HEK293 (cell line): ENCODE measurements around the gene PRDM15.

Experiments
- CTCF ChIA-PET: fragments of 350-600 bp; formaldehyde crosslinking; extraction: SDS; loops from one replicate; lab custom pipeline; 2021; ENCODE audit warnings: antibody characterized with exemption; lab: Yijun Ruan, JAX
- POLR2A ChIA-PET: fragments of 300-600 bp; formaldehyde crosslinking; extraction: SDS; loops from one replicate; lab custom pipeline; 2020; ENCODE audit warnings: antibody characterized with exemption, inconsistent platforms; lab: Yijun Ruan, JAX
- H3K27ac ChIP-seq: fragments of 200-500 bp; sonication (Bioruptor generic); 2 replicates; pipeline ENCODE4 v1.5.1; 2014; ENCODE audit warnings: low read depth, low read length, control low read depth, inconsistent platforms; ENCODE audit errors: extremely low read depth
- H3K36me3 ChIP-seq, 2 experiments: fragments of 200-500 bp in 1 of 2; sonication (Bioruptor generic) in 1 of 2; 1 replicate in 1 of 2; 2 replicates in 1 of 2; pipeline ENCODE4 v1.5.1; 2014 to 2017; ENCODE audit warnings: inconsistent platforms in 2 of 2, low read length in 2 of 2; ENCODE audit not compliant: control insufficient read depth in 2 of 2, insufficient read depth in 1 of 2
- H3K4me1 ChIP-seq: fragments of 200-500 bp; sonication (Bioruptor generic); 2 replicates; pipeline ENCODE4 v1.5.1; 2014; ENCODE audit warnings: mild to moderate bottlenecking, low read length, inconsistent platforms; ENCODE audit not compliant: control insufficient read depth, insufficient read depth
- H3K4me3 ChIP-seq: 2 replicates; pipeline ENCODE4 v1.5.1; 2011; ENCODE audit warnings: low read depth, mild to moderate bottlenecking, control low read depth, low read length, moderate library complexity
- H3K9me3 ChIP-seq: fragments of 200-500 bp; sonication (Bioruptor generic); 2 replicates; pipeline ENCODE4 v1.5.1; 2014; ENCODE audit warnings: low read depth, low read length, inconsistent platforms; ENCODE audit not compliant: control insufficient read depth, insufficient read depth
- EGR2 ChIP-seq: fragments of 450-650 bp; formaldehyde crosslinking; IDR thresholded peaks from 2 replicates; pipeline ENCODE4 v1.5.1; 2016; ENCODE audit warnings: low read depth, missing biosample characterization, missing genetic modification characterization
- GLI4 ChIP-seq: fragments of 450-650 bp; formaldehyde crosslinking; IDR thresholded peaks from 2 replicates; pipeline ENCODE4 v1.5.1; 2016; ENCODE audit warnings: missing biosample characterization, missing genetic modification characterization
- HOXA7 ChIP-seq: sonication (generic); formaldehyde crosslinking; IDR thresholded peaks from 2 replicates; pipeline ENCODE4 v1.8.1; 2022; ENCODE audit warnings: missing genetic modification reagents, borderline replicate concordance
- KLF9 ChIP-seq: fragments of 450-650 bp; formaldehyde crosslinking; IDR thresholded peaks from 2 replicates; pipeline ENCODE4 v1.5.1; 2016; ENCODE audit warnings: missing biosample characterization, missing genetic modification characterization, low read depth
- PRDM1 ChIP-seq: fragments of 450-650 bp; formaldehyde crosslinking; IDR thresholded peaks from 2 replicates; pipeline ENCODE4; 2016; ENCODE audit warnings: missing biosample characterization, missing genetic modification characterization
- ZFHX2 ChIP-seq: fragments of 450-650 bp; formaldehyde crosslinking; conservative IDR thresholded peaks from 2 replicates; pipeline ENCODE4 v1.5.1; 2016; ENCODE audit warnings: missing biosample characterization, missing genetic modification characterization
- ZIC2 ChIP-seq: fragments of 450-650 bp; formaldehyde crosslinking; IDR thresholded peaks from 2 replicates; pipeline ENCODE4 v1.5.1; 2016; ENCODE audit warnings: missing biosample characterization, missing genetic modification characterization
- ZNF121 ChIP-seq: fragments of 450-650 bp; formaldehyde crosslinking; IDR thresholded peaks from 2 replicates; pipeline ENCODE4 v1.5.1; 2016; ENCODE audit warnings: missing biosample characterization, missing genetic modification characterization
- ZNF133 ChIP-seq: fragments of 450-650 bp; formaldehyde crosslinking; IDR thresholded peaks from 2 replicates; pipeline ENCODE4 v1.5.1; 2016; ENCODE audit warnings: missing biosample characterization, missing genetic modification characterization
- ZNF2 ChIP-seq: fragments of 450-650 bp; formaldehyde crosslinking; IDR thresholded peaks from 2 replicates; pipeline ENCODE4 v1.5.1; 2016; ENCODE audit warnings: missing biosample characterization, missing genetic modification characterization
- ZNF747 ChIP-seq: fragments of 450-650 bp; formaldehyde crosslinking; IDR thresholded peaks from 2 replicates; pipeline ENCODE4 v1.5.1; 2016; ENCODE audit warnings: missing biosample characterization, missing genetic modification characterization
- TF ChIP-seq, protein P1 (sequence below): sonication (generic); formaldehyde crosslinking; IDR thresholded peaks from 2 replicates; pipeline ENCODE4 v1.8.1; 2022; ENCODE audit warnings: mild to moderate bottlenecking, moderate library complexity, missing genetic modification reagents
- TF ChIP-seq, protein P2 (sequence below): fragments of 450-650 bp; formaldehyde crosslinking; conservative IDR thresholded peaks from 2 replicates; pipeline ENCODE4 v1.5.1; 2016; ENCODE audit warnings: low read depth, missing biosample characterization, missing genetic modification characterization
- TF ChIP-seq, protein P3 (sequence below): fragments of 450-650 bp; formaldehyde crosslinking; IDR thresholded peaks from 2 replicates; pipeline ENCODE4; 2016; ENCODE audit warnings: missing biosample characterization, missing genetic modification characterization
- TF ChIP-seq, protein P4 (sequence below): fragments of 450-650 bp; formaldehyde crosslinking; IDR thresholded peaks from 2 replicates; pipeline ENCODE4 v1.5.1; 2016; ENCODE audit warnings: missing biosample characterization, missing genetic modification characterization
- TF ChIP-seq, protein P5 (sequence below): fragments of 450-650 bp; formaldehyde crosslinking; IDR thresholded peaks from 2 replicates; pipeline ENCODE4 v1.5.1; 2016; ENCODE audit warnings: missing biosample characterization, missing genetic modification characterization, borderline replicate concordance

PRDM15 gene

DNA sequence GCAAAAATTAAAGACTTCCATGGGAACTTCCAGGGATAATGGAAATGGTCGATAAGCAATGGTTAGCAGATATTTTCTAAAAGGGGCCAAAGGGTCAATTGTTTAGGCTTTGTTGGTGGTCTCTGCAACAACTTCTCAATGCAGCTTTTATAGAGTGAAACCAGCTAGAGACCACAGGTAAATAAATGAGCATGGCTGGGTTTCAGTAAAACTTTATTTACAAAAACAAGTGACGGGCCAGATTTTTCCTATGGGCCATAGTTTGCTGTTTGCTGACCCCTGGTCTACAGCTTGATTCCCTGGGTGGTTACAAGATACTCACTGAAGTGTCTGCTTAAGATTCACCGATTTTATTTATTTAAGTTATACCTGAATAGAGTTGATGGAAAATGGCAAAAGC lies 22.6 kb upstream of the PRDM15 start:
- H3K4me1 ChIP-seq: no peaks in the 10 kb centered on the region
- no peak overlapping the region for H3K4me3 ChIP-seq
- TF ChIP-seq, protein P1, sequence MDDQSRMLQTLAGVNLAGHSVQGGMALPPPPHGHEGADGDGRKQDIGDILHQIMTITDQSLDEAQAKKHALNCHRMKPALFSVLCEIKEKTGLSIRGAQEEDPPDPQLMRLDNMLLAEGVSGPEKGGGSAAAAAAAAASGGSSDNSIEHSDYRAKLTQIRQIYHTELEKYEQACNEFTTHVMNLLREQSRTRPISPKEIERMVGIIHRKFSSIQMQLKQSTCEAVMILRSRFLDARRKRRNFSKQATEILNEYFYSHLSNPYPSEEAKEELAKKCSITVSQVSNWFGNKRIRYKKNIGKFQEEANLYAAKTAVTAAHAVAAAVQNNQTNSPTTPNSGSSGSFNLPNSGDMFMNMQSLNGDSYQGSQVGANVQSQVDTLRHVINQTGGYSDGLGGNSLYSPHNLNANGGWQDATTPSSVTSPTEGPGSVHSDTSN (CRISPR knock-in tag): no peak
- TF ChIP-seq, protein P2, sequence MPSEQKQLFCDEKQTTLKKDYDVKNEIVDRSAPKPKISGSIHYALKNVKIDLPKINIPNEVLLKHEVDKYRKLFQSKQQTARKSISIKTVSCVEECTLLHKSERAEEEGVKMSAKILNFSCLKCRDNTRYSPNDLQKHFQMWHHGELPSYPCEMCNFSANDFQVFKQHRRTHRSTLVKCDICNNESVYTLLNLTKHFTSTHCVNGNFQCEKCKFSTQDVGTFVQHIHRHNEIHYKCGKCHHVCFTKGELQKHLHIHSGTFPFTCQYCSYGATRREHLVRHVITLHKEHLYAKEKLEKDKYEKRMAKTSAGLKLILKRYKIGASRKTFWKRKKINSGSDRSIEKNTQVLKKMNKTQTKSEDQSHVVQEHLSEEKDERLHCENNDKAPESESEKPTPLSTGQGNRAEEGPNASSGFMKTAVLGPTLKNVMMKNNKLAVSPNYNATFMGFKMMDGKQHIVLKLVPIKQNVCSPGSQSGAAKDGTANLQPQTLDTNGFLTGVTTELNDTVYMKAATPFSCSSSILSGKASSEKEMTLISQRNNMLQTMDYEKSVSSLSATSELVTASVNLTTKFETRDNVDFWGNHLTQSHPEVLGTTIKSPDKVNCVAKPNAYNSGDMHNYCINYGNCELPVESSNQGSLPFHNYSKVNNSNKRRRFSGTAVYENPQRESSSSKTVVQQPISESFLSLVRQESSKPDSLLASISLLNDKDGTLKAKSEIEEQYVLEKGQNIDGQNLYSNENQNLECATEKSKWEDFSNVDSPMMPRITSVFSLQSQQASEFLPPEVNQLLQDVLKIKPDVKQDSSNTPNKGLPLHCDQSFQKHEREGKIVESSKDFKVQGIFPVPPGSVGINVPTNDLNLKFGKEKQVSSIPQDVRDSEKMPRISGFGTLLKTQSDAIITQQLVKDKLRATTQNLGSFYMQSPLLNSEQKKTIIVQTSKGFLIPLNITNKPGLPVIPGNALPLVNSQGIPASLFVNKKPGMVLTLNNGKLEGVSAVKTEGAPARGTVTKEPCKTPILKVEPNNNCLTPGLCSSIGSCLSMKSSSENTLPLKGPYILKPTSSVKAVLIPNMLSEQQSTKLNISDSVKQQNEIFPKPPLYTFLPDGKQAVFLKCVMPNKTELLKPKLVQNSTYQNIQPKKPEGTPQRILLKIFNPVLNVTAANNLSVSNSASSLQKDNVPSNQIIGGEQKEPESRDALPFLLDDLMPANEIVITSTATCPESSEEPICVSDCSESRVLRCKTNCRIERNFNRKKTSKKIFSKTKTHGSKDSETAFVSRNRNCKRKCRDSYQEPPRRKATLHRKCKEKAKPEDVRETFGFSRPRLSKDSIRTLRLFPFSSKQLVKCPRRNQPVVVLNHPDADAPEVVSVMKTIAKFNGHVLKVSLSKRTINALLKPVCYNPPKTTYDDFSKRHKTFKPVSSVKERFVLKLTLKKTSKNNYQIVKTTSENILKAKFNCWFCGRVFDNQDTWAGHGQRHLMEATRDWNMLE (tag by site-specific recombination): no peak
- no peak for TF ChIP-seq GLI4 (tag by site-specific recombination)
- no peak for TF ChIP-seq ZNF747 (tag by site-specific recombination)
- no peak for TF ChIP-seq ZNF2 (tag by site-specific recombination)
- no peak for TF ChIP-seq HOXA7 (CRISPR knock-in tag)
- TF ChIP-seq, protein P3, sequence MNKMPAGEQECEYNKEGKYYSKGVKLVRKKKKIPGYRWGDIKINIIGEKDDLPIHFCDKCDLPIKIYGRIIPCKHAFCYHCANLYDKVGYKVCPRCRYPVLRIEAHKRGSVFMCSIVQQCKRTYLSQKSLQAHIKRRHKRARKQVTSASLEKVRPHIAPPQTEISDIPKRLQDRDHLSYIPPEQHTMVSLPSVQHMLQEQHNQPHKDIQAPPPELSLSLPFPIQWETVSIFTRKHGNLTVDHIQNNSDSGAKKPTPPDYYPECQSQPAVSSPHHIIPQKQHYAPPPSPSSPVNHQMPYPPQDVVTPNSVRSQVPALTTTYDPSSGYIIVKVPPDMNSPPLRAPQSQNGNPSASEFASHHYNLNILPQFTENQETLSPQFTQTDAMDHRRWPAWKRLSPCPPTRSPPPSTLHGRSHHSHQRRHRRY (tag by site-specific recombination): no peak
- TF ChIP-seq KLF9: no peak
- TF ChIP-seq, protein P4, sequence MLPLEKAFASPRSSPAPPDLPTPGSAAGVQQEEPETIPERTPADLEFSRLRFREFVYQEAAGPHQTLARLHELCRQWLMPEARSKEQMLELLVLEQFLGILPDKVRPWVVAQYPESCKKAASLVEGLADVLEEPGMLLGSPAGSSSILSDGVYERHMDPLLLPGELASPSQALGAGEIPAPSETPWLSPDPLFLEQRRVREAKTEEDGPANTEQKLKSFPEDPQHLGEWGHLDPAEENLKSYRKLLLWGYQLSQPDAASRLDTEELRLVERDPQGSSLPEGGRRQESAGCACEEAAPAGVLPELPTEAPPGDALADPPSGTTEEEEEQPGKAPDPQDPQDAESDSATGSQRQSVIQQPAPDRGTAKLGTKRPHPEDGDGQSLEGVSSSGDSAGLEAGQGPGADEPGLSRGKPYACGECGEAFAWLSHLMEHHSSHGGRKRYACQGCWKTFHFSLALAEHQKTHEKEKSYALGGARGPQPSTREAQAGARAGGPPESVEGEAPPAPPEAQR (tag by site-specific recombination): no peak
- H3K36me3 ChIP-seq: peaks cover 0 to 5% of the 10 kb centered on the region in 2 experiments; a peak in 1 of 3 replicates
- no peak overlapping the region for H3K27ac ChIP-seq
- CTCF ChIA-PET: no interaction called here
- H3K9me3 ChIP-seq: no peaks in the 10 kb centered on the region
- POLR2A ChIA-PET: no interaction called here

DNA sequence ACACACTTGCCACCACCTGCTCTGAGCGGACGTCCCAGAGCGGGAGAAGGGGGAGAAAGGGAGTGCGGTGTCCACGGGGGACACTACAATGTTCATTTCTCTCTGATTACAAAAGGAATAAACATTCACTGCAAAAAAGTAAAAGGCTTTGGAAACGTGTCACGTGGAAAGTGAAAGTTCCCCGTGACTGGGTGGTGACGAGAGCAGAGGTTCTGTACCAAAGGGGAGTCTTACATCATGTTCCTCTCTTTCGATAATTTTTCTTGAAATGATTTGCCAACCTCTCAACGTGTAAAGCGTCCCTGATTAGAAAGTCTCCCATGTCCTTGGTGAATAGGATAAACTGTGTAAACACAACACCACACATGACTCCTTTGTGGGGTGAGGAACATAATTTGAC lies 22.0 kb upstream of the PRDM15 start:
- Histone ChIP-seq H3K9me3 (no peaks in the 10 kb centered on the region), H3K4me1 (peaks cover under 1% of the 10 kb centered on the region; the same call in 1 of the 2 replicates), H3K36me3 (peaks cover 0 to 5% of the 10 kb centered on the region in 2 experiments; a peak in 1 of 3 replicates), H3K4me3 (no peak overlapping the region), H3K27ac (no peak overlapping the region)
- POLR2A ChIA-PET: no interaction called here
- TF ChIP-seq ZNF133 (tag by site-specific recombination): no peak
- TF ChIP-seq PRDM1 (tag by site-specific recombination): peak; percentile 64
- CTCF ChIA-PET: interaction anchor here (0.5 to 0.7 kb wide), 2 partner anchors 287 to 356 kb away, joined by 3 to 4 read pairs; no protein-coding TSS in a partner anchor

DNA sequence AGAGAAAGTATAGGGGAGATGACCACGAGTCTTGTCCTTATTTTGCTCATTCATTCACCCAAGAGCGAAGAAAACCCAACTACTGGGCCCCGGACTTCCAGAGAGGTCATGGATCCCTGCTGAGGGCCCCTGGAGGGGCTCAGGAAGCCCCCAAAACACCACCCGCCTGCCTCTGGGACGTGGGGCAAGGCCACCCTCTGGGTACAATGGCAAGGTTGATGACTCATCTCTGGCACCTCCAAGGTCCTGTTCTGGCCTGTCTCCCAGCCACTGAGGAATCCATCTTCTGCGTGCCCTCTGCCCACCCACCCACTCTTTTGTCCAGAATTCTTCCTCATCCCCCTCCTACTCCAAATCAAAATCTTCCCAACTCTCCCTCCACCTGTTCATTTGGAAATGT lies 21.3 kb upstream of the PRDM15 start:
- H3K9me3 ChIP-seq: no peaks in the 10 kb centered on the region
- no peak overlapping the region for H3K27ac ChIP-seq
- ChIA-PET CTCF (interaction anchor here (0.7 kb wide), 2 partner anchors 73 to 357 kb away, joined by 3 to 4 read pairs; no protein-coding TSS in a partner anchor), POLR2A (no interaction called here)
- no peak overlapping the region for H3K4me3 ChIP-seq
- H3K4me1 ChIP-seq: peaks cover 4% of the 10 kb centered on the region
- TF ChIP-seq ZNF121 (tag by site-specific recombination): no peak
- TF ChIP-seq, protein P5, sequence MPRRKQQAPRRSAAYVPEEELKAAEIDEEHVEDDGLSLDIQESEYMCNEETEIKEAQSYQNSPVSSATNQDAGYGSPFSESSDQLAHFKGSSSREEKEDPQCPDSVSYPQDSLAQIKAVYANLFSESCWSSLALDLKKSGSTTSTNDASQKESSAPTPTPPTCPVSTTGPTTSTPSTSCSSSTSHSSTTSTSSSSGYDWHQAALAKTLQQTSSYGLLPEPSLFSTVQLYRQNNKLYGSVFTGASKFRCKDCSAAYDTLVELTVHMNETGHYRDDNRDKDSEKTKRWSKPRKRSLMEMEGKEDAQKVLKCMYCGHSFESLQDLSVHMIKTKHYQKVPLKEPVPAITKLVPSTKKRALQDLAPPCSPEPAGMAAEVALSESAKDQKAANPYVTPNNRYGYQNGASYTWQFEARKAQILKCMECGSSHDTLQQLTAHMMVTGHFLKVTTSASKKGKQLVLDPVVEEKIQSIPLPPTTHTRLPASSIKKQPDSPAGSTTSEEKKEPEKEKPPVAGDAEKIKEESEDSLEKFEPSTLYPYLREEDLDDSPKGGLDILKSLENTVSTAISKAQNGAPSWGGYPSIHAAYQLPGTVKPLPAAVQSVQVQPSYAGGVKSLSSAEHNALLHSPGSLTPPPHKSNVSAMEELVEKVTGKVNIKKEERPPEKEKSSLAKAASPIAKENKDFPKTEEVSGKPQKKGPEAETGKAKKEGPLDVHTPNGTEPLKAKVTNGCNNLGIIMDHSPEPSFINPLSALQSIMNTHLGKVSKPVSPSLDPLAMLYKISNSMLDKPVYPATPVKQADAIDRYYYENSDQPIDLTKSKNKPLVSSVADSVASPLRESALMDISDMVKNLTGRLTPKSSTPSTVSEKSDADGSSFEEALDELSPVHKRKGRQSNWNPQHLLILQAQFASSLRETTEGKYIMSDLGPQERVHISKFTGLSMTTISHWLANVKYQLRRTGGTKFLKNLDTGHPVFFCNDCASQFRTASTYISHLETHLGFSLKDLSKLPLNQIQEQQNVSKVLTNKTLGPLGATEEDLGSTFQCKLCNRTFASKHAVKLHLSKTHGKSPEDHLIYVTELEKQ (tag by site-specific recombination): no peak
- peak; percentile 26; the same call in 1 of the 2 replicates for TF ChIP-seq EGR2 (tag by site-specific recombination)
- peak; percentile 26; the same call in 1 of the 2 replicates for TF ChIP-seq ZIC2
- 0 out of 2 replicates have a peak, but pooled peaks have one; percentile 7 for TF ChIP-seq ZFHX2 (tag by site-specific recombination)
- H3K36me3 ChIP-seq: peaks cover 0 to 5% of the 10 kb centered on the region in 2 experiments; a peak in 1 of 3 replicates
